ENCODE results near the gene CUX1. TPM values are rescaled to one million over a fixed set of nuclear protein-coding genes. Genes with fewer than 3 reads are reported as not detected.
"Not testable (repeated sequence)": the region's sequence is repeated elsewhere in the genome, so short reads cannot be mapped to it uniquely, and the experiment has no call there.

CUX1 gene
- total RNA-seq, 2 donors from 2014 or later: 87.6 to 120 TPM

GRCh38 chr7:102322202-102322715 is 504.8 kb downstream of the CUX1 start:
- no peak for DNase-seq (ENCODE audit: low spot score)
- intact Hi-C loops (cut with DNase I): no loop called here

- intact Hi-C loops (cut with DNase I): no loop called here
- no peak for DNase-seq (ENCODE audit: low spot score)
Observed at GRCh38 chr7:102323914-102324195, 506.4 kb downstream of the CUX1 start.

DNA sequence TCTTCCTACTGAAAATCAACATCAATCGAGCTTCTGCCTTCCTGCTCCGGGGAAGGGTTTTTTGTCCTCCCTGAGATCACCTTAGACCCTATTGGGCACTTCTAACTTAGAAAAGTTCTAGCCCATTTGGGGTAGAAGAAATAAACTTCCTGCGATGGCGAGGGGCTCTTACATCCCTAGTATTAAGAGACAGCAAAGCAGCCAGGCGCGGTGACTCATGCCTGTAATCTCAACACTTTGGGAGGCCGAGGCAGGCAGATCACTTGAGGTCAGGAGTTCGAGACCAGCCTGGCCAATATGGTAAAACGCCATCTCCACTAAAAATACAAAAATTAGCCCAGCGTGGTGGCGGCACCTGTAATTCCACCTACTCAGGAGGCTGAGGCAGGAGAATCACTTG is 507.7 kb downstream of the CUX1 start:
- intact Hi-C loops (cut with DNase I); DNase-seq (ENCODE audit: low spot score): not testable (repeated sequence)

DNA sequence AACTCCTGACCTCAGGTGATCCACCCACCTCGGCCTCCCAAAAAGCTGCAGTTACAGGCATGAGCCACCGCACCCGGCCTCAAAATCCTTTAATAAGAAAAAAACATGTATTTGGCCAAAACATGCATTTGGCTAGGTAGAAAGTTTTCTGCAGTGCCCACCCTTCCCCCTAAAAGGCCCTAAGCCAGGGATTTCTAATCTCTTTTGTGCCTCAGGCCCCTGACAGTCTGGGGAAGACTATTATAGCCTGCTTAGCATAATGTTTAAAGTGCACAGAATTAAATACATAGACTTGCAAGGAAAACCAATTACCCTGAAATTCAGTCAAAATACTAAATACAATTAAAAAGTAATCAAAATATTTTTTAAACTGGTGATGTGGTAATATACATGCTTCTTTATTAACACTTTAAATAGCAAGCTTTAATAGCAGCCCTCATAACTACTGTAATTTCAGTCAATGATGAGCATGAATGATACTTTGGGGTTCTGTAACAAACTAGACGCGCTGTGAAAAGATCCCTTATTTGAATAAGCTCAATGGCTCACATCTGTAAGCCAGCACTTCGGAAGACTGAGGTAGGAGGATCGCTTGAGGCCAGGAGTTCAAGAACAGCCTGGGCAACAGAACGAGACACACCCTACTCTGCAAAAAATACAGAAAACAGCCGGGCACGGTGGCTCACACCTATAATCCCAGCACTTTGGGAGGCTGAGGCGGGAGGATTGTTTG is 508.9 kb downstream of the CUX1 start:
- no peak for DNase-seq (ENCODE audit: low spot score)
- intact Hi-C loops (cut with DNase I): no loop called here

GRCh38 chr7:102327183-102327582 is 509.8 kb downstream of the CUX1 start:
- DNase-seq (ENCODE audit: low spot score); intact Hi-C loops (cut with DNase I): not testable (repeated sequence)

DNA sequence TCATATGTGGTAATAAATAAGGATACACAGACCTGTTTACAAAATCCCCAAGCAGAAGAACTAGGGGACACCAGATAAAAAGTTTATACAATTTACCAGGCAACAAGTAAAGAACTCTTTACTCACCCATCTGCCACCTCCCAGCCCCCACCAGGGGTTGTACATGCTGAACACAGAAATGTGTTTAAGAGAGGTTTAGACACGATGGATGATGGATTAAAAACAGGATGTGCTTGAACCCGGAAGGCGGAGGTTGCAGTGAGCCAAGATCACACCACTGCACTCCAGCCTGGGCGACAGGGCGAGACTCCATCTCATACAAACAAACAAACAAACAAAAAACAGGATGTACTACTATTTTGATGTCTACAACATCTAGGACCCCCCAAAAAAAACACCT is 511.4 kb downstream of the CUX1 start:
- intact Hi-C loops (cut with DNase I); DNase-seq (ENCODE audit: low spot score): not testable (repeated sequence)

GRCh38 chr7:102329366-102329765 is 511.9 kb downstream of the CUX1 start:
- intact Hi-C loops (cut with DNase I); DNase-seq (ENCODE audit: low spot score): not testable (repeated sequence)

DNA sequence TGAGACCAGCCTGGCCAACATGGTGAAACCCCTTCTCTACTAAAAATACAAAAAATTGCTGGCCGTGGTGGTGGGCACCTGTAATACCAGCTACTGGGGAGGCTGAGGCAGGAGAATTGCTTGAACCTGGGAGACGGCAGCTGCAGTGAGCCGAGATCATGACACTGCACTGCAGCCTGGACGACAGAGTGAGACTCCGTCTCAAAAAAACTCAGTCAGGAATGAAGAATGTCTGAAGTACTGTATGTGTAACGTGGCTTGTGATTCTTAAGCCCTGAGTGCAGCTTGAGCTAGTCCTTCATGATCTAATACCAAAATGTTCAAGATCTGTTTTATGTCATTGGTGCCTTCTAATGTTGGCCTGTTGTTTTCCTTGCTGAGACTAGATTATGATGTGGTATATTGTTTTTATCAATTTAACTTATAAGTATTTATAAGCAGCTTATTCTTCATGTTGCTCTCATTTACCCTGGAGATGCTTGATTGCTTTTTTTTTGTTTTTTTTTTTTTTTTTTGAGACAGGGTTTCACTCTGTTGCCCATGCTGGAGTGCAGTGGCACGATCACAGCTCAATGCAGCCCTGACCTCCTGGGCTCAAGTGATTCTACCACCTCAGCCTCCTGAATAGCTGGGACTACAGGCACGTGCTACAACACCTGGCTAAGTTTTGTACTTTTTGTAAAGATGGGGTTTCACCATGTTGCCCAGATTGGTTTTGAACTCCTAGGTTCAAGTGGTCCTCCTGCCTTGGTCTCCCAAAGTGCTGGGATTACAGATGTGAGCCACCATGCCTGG is 513.4 kb downstream of the CUX1 start:
- not testable (repeated sequence) for DNase-seq (ENCODE audit: low spot score)
- intact Hi-C loops (cut with DNase I): loop anchor here in 1 of 2 donors (5.0 kb wide), 1 partner anchor 1794 kb away; the partner anchor contains the start of gene AGFG2

Small RNA genes lying within 50 kb of the gene (microRNA-seq; reads per million reads assigned to microRNA genes)
- 0 reads per million in 2 donors for gene MIR4285 (ENCODE audit: borderline microRNAs expressed in 2 of 2)

Other genes starting within 250 kb of the CUX1 start
- gene MYL10, start 188.3 kb upstream of the CUX1 start, total RNA-seq: not detected